ENCODE measurements around the gene PMS2.

DNA sequence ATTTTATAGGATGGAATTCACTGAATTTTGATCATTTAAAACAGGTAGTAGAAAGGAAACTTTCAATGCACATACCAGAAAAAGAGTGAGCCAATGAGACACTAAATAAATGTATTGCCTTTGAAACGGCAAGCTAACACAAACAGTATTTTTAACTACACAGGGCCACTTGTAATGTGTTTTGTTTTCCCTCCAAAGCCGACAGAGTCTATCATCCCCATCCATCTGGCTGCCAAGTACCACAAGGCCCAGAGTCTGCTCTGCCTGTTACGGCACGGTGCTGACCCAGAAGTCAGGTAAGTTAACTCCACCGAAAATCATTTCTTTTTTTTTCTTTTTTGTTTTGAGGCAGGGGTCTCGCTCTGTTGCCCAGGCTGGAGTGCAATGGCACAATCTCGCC is 23.8 kb upstream of the PMS2 start:
- TF ChIP-seq EZH2 (IDR thresholded peaks at IDR 0.05; ENCODE audit: borderline replicate concordance, low read depth, low read length): no peak
- no peak for TF ChIP-seq WHSC1 (IDR thresholded peaks at IDR 0.05; ENCODE audit: low read length)
- TF ChIP-seq FOS (IDR thresholded peaks at IDR 0.05; ENCODE audit: extremely low read depth, insufficient read length): no peak
- no peak for TF ChIP-seq CREM (IDR thresholded peaks at IDR 0.05; ENCODE audit: low read depth)
- no peak for TF ChIP-seq CTCF (IDR thresholded peaks at IDR 0.05 in 2 of 3, conservative IDR thresholded peaks at IDR 0.05 in 1 of 3; ENCODE audit: insufficient read depth in 2 of 3, low read depth in 1 of 3, low read length in 3 of 3)
- TF ChIP-seq SMC3 (conservative IDR thresholded peaks at IDR 0.05; ENCODE audit: insufficient read depth, low read depth, low read length): no peak
- no peak for TF ChIP-seq TCF7L2 (IDR thresholded peaks at IDR 0.05; ENCODE audit: low read depth, low read length)
- no peak for TF ChIP-seq ZMIZ1 (IDR thresholded peaks at IDR 0.05; ENCODE audit: low read depth in 2 of 2, low read length in 2 of 2)
- TF ChIP-seq DNMT1 (IDR thresholded peaks at IDR 0.05): no peak
- TF ChIP-seq EP300 (IDR thresholded peaks at IDR 0.05; ENCODE audit: low read length): no peak
